Mesenteric fat pad (tissue), 1 donor: ENCODE data around the gene VTI1A. TPM values are rescaled to one million over a fixed set of nuclear protein-coding genes. Genes with fewer than 3 reads are reported as not detected.

ENCODE experiments used
- DNase-seq: peaks from one replicate; pipeline ENCODE4 v3.0.0-alpha.2; 2020; ENCODE audit warnings: low spot score
- total RNA-seq: library from RNA; stranded (reverse); fragmentation: NEBNext Ultra II Directional; extraction: Animal tissue kit (Norgen Biotek cat#: 25700); gene quantifications from one replicate; pipeline ENCODE4 v1.2.1, GENCODE V29; 2021
- donor health status: DM: yes; HTN: yes; CAD: no.

VTI1A gene
- total RNA-seq, 1 donor from 2014 or later, result 36.1 TPM

GRCh38 chr10:112801004-112801403 is 354.0 kb downstream of the VTI1A start:
- DNase-seq, result no peak

- no peak for DNase-seq
These were observed 354.7 kb downstream of the VTI1A start for GRCh38 chr10:112801748-112802147.

DNA sequence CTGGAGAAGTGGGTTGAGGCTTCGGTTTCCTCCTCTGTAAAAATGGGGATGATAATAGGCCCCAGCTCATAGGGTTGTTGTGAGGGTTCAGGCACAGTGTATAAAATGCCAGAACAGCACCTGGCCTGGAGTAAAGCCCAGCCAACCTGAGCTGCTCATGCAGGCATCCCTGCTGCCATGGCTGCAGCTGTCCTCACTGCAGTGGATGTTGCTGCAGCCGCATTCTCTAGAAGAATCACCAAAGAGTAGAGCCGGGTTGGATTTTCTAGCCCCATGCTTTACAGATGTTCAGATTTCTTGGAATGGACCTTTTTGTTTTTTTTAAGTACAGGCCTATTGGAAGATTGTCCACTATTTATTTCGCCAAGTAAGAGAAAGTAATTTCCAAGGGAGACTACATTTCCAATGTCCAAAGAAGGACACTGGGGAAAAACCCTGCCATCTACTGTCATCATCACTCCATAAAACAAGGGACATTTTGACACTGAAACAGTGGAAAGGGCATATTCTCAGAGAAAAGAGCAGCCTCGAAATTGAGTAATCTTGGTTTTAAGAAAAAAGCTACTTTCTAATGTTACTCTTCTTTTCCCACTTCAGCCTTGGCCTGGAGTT is 355.5 kb downstream of the VTI1A start:
- no peak for DNase-seq

DNA sequence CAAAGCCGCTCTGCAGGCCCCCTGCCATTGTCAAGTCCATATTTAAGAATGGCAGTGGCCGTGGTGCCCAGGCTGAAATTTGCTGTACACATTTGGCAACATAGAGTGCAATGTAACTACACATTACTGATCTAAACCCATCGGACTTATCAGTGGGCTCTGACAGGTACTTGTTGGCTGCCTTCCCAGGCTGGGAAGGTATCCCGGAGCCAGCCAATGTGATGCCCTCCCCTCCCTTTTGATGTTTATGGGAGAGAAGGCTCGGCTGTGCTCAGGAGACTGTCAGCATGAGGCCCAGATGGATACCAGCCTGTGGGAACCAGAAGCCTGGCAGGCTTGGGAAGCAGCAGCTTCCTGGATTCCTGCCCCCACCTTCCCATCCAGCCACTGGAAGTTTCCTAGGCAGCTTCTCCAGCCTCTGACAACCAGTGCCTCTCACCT is 357.0 kb downstream of the VTI1A start:
- DNase-seq, result no peak

DNA sequence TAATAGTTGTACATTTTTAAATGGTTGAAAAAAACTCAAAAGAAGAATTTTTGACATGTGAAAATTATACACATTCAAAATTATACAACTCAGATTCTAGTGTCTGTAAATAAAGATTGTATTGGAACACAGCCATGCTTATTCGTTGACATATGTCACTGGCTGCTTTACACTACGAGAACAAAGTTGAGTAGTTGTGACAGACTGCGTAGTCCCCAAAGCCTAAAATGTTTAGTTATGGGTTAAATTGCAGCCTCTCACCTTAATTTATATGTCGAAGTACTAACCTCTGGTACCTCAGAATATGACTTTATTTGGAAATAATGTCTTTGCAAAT is 358.2 kb downstream of the VTI1A start:
- DNase-seq, result no peak

DNA sequence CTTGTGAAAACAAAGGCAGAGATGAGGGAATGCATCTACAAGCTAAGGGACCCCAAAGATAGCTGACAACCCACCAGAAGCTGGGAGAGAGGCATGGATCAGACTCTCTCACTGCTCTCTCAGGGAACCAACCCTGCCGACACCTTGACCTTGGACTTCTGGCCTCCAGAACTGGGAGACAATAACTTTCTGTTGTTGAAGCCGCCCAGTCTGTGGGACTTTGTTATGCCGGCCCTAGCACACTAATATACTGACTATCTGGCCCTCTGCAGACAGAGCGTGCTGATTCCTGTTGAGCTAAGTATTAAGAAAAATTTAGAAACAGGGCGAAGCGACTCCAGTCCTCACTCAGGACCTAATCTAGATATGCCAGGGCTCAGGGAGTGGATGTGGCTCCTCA is 358.7 kb downstream of the VTI1A start:
- no peak for DNase-seq

DNA sequence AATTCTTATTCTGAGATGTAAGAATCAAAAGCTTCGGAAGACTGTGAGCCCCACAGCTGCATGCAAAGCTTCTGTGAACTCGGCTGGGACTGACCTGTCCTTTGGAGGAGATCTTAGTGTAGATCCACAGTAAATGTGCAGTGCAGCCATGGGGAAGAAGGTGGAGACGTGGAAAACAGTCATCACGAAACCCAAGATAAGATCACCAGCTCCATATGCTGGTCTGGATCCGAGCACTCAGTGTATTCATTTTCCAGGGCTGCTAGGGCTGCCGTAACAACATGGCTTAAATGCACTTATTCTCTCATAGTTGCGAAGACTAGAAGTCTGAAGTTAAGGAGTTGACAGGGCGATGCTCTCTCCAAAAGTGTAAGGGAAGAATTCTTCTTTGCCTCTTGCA is 360.0 kb downstream of the VTI1A start:
- DNase-seq, result no peak

GRCh38 chr10:112809736-112810135 is 362.7 kb downstream of the VTI1A start:
- no peak for DNase-seq

- no peak for DNase-seq
These were observed 363.7 kb downstream of the VTI1A start for GRCh38 chr10:112810711-112811151.

GRCh38 chr10:112811741-112812551 is 364.9 kb downstream of the VTI1A start:
- DNase-seq, result no peak

GRCh38 chr10:112812586-112812985 is 365.6 kb downstream of the VTI1A start:
- DNase-seq, result no peak

DNA sequence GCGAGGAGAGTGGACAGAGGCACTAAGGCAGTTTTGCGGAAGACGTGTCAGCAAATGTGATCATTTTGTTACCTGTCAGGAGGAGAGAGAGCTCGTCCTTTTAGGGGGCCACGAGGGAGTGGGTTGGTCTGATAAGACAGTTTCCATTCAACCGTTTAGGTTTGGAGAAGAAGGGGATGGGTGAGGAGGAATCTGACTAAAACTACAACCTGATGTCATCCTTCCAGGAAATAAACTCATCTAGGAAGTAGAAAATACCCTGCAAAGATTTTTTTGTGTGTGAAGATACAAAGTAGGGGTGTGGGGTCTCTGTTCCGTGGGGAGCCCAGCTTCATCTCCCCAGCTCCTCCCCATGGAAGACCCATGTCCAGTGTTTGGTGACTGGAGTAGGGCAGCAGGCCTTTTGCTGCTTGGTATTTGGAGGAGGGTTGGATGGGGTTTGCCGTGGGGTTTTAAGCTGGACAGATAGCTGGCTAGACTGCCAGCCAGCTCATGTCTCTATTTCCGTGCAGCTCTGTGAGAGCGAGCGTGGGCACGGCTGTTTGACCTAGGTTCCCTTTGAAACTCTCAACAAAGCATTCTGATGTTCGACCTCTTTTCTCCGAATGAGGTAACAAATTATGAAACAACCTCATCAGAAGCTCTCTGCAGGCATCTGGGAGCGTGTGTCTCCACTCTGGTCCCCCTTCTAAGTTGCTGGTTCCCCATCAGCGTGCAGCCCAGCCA is 367.0 kb downstream of the VTI1A start:
- no peak for DNase-seq

- no peak for DNase-seq
These were observed 368.4 kb downstream of the VTI1A start for GRCh38 chr10:112815269-112816032.

- DNase-seq, result no peak
These were observed 369.0 kb downstream of the VTI1A start for GRCh38 chr10:112816033-112816430.

GRCh38 chr10:112816891-112817290 is 369.9 kb downstream of the VTI1A start:
- DNase-seq, result no peak

DNA sequence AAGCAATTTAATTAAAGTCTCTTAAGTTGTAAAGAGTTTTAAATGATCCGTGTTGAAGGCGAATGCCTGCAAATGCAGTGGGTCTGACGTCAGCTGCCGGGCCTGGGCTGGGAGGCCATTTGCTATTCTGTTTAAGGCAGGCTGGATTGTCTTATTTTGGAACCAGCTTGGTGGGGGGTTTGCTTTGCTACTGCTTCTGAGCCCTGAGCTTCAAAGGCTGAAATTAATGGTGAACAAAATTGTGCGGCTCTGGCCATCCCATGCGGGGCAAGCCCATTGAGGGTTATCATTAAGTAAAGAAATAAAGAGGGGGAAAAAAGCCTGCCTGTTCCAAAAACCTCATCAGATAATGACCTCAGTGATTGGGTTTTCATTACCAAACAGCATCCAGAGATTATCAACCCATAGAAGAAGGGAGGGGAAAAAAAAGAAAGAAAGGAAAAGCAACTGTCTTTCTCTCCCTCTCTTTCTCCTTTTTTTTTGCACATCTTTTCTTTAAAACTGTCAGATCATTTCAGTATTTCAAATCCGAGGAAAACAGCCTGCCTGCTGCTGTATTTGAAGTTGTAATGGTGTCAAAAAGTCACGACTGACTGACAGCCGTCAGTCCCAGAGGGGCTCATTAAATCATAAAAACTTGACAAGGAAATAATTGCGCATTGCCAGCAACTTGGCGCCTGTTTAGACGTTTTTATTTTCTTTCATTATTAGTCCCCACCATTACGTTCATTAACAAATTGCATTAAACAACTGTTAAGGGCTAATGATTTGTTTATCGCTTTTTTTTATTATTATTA is 371.2 kb downstream of the VTI1A start:
- no peak for DNase-seq

- no peak for DNase-seq
These were observed 372.2 kb downstream of the VTI1A start for GRCh38 chr10:112819231-112819630.

DNA sequence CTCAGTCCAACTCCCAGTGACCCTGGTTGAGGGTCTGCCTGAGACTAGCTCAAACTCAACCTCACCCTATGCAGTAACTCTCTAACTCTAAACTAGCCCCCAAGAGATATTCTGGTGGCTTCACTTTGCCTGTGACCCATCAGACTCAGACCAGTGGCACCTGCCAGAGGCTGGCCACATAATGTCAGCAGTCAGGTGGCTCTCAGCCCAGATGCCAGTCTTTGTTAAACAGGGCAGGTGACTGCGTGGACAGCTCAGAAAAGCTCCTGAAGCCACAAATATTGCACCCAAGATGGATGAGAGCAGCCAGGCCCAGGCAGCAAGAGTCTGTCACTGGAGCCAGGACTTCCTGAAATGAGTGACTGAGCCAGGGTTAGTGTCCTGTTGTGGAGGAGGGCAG is 373.3 kb downstream of the VTI1A start:
- DNase-seq, result no peak

GRCh38 chr10:112821038-112821437 is 374.0 kb downstream of the VTI1A start:
- no peak for DNase-seq

GRCh38 chr10:112821663-112822062 is 374.6 kb downstream of the VTI1A start:
- no peak for DNase-seq

DNA sequence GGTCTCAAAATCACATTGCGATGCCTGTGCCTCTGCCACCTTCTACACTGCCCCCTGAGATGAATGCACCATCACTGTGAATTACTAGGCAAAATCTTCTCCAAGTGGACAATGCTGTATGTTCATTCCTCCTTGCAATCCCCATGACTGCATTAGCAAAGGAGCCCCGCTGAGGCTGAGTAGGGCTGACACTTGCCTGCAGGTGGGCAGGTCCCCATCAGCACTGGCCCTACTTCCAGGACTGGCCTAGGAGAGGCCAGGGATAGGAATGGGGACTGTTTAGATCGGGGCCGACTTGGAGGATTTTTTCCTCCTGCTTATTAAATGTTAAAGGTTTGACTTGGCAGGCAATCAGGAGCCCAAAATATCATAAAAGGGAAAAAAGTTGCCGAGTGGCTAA is 376.0 kb downstream of the VTI1A start:
- no peak for DNase-seq
